ENCODE data around the gene CTNNA3. TPM values are rescaled to one million over a fixed set of nuclear protein-coding genes. Genes with fewer than 3 reads are reported as not detected.

Gene CTNNA3
- total and polyA plus RNA-seq, 12 donors: 2.0 to 213 (median 171) TPM

GRCh38 chr10:66951896-66952295 is 744.1 kb downstream of the CTNNA3 start:
- no peak for TF ChIP-seq CTCF (IDR thresholded peaks at IDR 0.05)
- H3K27ac ChIP-seq: no peak overlapping the region
- no peaks in the 10 kb centered on the region for H3K36me3 ChIP-seq
- no peak overlapping the region for H3K4me3 ChIP-seq
- intact Hi-C loops (cut with DNase I): loop anchor here in 2 of 10 donors (10.0 kb wide), 2 partner anchors 563 to 573 kb away; no protein-coding TSS in a partner anchor
- ATAC-seq (peak in 1 of 8 donors; percentile 39), DNase-seq (no peak)
- H3K27me3 ChIP-seq: no peaks in the 10 kb centered on the region
- peaks cover 0 to 10% (median 0%) of the 10 kb centered on the region in 9 donors for H3K4me1 ChIP-seq
- H3K9me3 ChIP-seq: no peaks in the 10 kb centered on the region
- 33 to 37% methylated on average over 2 of the region's 2 CpGs for WGBS, 2 donors

DNA sequence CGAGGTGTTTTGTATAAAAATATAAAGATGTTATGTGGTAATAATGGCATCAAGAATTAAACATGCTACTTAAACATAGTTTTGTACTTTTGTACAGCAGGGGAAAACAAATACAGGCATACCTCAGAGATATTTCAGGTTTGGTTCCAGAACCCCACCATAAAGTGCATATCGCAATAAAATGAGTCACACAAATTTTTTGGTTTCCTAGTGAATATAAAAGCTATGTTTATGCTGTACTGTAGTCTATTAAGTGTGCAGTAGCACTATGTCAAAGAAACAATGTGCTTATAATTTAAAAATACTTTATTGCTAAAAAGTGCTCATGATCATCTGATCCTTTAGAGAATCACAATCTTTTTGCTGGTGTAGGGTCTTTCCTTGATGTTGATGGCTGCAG is 752.4 kb downstream of the CTNNA3 start:
- H3K36me3 ChIP-seq: no peaks in the 10 kb centered on the region
- no peaks in the 10 kb centered on the region for H3K27me3 ChIP-seq
- 93 to 95% methylated on average over 2 of the region's 2 CpGs for WGBS, 2 donors
- DNase-seq (no peak), ATAC-seq (no peak)
- no peak for TF ChIP-seq CTCF (IDR thresholded peaks at IDR 0.05)
- H3K9me3 ChIP-seq: peaks cover 0 to 7% (median 0%) of the 10 kb centered on the region in 11 donors
- H3K4me1 ChIP-seq: no peaks in the 10 kb centered on the region
- intact Hi-C loops (cut with DNase I): no loop called here
- no peak overlapping the region for H3K4me3 ChIP-seq
- no peak overlapping the region for H3K27ac ChIP-seq

DNA sequence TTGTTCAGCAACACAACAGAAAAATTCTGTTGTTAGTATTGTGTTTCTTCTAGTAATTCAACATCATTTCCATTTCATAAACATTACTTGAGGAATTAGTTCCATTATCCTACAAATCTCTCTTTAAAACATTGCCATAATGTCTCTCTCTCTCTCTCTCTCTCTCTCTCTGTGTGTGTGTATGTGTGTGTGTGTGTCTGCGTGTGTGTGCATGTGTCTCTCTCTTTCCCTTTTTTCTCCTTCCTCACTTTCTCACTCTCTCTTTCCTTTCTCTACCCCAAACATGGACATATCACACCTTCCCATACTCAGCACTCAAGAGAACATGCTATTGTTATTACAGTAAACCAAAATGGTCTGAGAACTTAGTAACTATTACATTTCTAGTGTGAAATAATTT is 753.6 kb downstream of the CTNNA3 start:
- peaks cover 0 to 7% (median 0%) of the 10 kb centered on the region in 11 donors for H3K9me3 ChIP-seq
- no peaks in the 10 kb centered on the region for H3K36me3 ChIP-seq
- no peak overlapping the region for H3K27ac ChIP-seq
- 81 to 91% methylated on average over 1 of the region's 1 CpG for WGBS, 2 donors
- no peak for TF ChIP-seq CTCF (IDR thresholded peaks at IDR 0.05)
- ATAC-seq: no peak
- no peak for DNase-seq
- H3K4me3 ChIP-seq: no peak overlapping the region
- intact Hi-C loops (cut with DNase I): no loop called here
- H3K27me3 ChIP-seq: no peaks in the 10 kb centered on the region
- H3K4me1 ChIP-seq: no peaks in the 10 kb centered on the region

GRCh38 chr10:66941491-66941890 is 754.5 kb downstream of the CTNNA3 start:
- no peak for TF ChIP-seq CTCF (IDR thresholded peaks at IDR 0.05)
- Histone ChIP-seq H3K36me3 (no peaks in the 10 kb centered on the region), H3K27me3 (no peaks in the 10 kb centered on the region), H3K4me1 (no peaks in the 10 kb centered on the region), H3K9me3 (peaks cover 0 to 7% (median 0%) of the 10 kb centered on the region in 11 donors), H3K4me3 (no peak overlapping the region), H3K27ac (no peak overlapping the region)
- WGBS, 2 donors: 64 to 78% methylated on average over 5 of the region's 5 CpGs
- ATAC-seq: peak in 1 of 8 donors; percentile 62
- intact Hi-C loops (cut with DNase I): no loop called here
- DNase-seq: no peak
